ENCODE measurements around the gene ACAP3. TPM values are rescaled to one million over a fixed set of nuclear protein-coding genes. Genes with fewer than 3 reads are reported as not detected.

The ACAP3 gene
- total and polyA plus RNA-seq, 3 experiments from 2014 or later = 6.9 to 38.8 (median 36.4) TPM

DNA sequence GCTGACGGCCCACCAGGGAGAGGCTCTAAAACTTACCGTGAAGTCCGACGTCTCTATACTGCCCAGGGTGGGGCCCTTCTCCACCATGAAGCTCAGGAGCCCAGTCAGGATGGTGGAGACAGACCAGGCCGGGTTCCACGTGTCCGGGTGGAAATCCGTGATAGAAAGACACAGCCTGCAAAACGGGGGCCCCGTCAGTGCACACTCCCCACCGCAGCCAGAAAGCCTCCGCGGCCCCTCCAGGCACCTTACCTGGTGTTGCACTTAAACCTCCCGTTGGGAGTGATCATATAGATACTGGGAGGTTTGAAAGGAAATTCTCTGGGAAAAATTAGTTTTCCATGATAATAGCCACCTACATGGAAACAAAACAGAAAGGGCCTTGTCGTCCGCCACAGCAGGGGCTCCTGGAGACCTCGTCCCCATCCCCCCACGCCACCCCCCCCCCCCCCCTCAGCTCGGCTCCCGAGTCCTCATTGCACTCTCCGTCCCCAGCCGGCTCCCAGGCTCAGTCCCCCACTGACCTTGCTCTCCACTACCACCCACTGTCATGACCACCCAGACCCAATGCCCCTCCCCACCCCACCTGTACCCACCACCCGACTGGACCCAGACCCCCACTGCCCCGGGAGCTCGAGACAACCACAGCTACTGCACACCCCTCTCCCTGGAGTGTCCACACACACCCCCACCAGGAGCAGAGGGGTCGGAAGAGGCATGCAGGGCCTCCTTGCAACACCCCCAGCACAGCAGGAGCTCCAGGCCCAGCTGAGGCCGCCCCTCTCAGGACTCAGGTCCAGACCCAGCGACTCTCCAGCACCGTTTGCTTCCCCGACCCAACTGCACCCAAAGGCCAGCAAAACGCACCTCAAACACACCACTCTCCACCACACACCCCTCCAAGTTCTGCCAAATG, 50.5 kb downstream of the ACAP3 start:
- H3K4me1 Mint-ChIP-seq = peaks cover 6 to 16% (median 11%) of the 10 kb centered on the region in 3 donors
- no peak overlapping the region for H3K4me3 Mint-ChIP-seq
- Histone ChIP-seq H3K4me1 (ENCODE audit: insufficient read depth, low read length) (no peaks in the 10 kb centered on the region), H3K27me3 (ENCODE audit: insufficient read depth, low read length, poor library complexity, severe bottlenecking) (no peaks in the 10 kb centered on the region), H3K36me3 (ENCODE audit: insufficient read depth, low read length) (peaks cover 17% of the 10 kb centered on the region), H3K9me3 (ENCODE audit: low read length) (no peaks in the 10 kb centered on the region), H3K4me3 (ENCODE audit: low read length) (no peak overlapping the region), H3K27ac (ENCODE audit: low read depth, low read length) (no peak overlapping the region)
- H3K9me3 Mint-ChIP-seq = no peaks in the 10 kb centered on the region
- H3K36me3 Mint-ChIP-seq = peaks cover 0 to 70% (median 5%) of the 10 kb centered on the region in 3 donors
- no peak for DNase-seq
- no peak overlapping the region for H3K27ac Mint-ChIP-seq
- CTCF ChIA-PET = interaction anchor here (0.7 kb wide), 1 partner anchor 97 kb away, joined by 3 read pairs; no protein-coding TSS in a partner anchor
- POLR2A ChIA-PET = no interaction called here
- H3K27me3 Mint-ChIP-seq = no peaks in the 10 kb centered on the region

DNA sequence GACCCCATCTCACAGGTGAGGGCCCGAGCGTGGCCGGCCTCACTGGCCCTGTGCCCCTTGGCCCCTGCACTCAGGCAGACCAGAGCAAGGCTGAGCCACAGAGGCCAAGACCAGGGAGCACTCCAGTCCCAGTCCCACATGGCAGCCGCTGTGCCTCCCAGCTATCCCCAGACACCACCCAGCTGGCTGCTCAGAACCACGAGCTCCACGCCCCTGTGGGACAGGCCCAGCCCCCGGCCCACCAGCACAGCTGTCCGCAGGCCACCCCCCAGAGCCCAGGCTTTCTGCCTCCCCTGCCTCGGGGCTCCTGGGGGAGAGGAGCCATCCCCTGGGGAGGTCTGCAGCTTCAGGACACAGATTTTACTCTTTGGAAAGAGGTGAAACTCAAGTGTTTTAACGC, 52.1 kb downstream of the ACAP3 start:
- H3K27ac ChIP-seq (ENCODE audit: low read depth, low read length) = no peak overlapping the region
- H3K4me1 ChIP-seq (ENCODE audit: insufficient read depth, low read length) = peaks cover 9% of the 10 kb centered on the region
- no peak overlapping the region for H3K4me3 ChIP-seq (ENCODE audit: low read length)
- Mint-ChIP-seq H3K4me3 (no peak overlapping the region), H3K36me3 (peaks cover 0 to 59% (median 2%) of the 10 kb centered on the region in 3 donors), H3K4me1 (peaks cover 7 to 15% (median 8%) of the 10 kb centered on the region in 3 donors), H3K27ac (peak overlapping the region in 2 of 8 donors; percentile 14 to 66), H3K27me3 (no peaks in the 10 kb centered on the region), H3K9me3 (no peaks in the 10 kb centered on the region)
- POLR2A ChIA-PET = no interaction called here
- no peaks in the 10 kb centered on the region for H3K27me3 ChIP-seq (ENCODE audit: insufficient read depth, low read length, poor library complexity, severe bottlenecking)
- DNase-seq = no peak
- no peaks in the 10 kb centered on the region for H3K9me3 ChIP-seq (ENCODE audit: low read length)
- CTCF ChIA-PET = no interaction called here
- H3K36me3 ChIP-seq (ENCODE audit: insufficient read depth, low read length) = peaks cover 8% of the 10 kb centered on the region

DNA sequence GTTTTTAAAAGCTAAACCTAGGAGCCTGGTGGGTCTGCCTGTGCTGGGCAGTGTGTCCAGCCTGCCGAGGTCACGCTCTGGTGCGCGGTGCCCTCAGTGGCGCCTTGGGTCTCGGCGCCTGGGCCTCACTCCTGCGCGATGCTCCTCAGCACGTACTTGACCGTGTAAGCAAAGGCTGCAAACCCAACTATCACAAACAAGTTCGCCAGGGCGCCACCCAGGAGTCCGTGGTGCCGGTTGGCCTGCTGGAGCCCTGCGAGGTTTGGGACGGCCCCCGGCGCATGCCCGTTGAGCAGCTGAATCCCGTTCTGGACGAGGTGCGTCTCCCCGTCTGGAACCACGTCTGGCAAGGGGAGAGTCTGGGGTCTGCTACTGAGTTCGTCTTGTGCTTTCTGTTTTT, 52.7 kb downstream of the ACAP3 start:
- H3K36me3 ChIP-seq (ENCODE audit: insufficient read depth, low read length) = peaks cover 5% of the 10 kb centered on the region
- peaks cover 0 to 54% (median 2%) of the 10 kb centered on the region in 3 donors for H3K36me3 Mint-ChIP-seq
- peaks cover 13% of the 10 kb centered on the region for H3K4me1 ChIP-seq (ENCODE audit: insufficient read depth, low read length)
- no peaks in the 10 kb centered on the region for H3K9me3 ChIP-seq (ENCODE audit: low read length)
- H3K4me3 Mint-ChIP-seq = no peak overlapping the region
- H3K4me3 ChIP-seq (ENCODE audit: low read length) = no peak overlapping the region
- H3K27me3 ChIP-seq (ENCODE audit: insufficient read depth, low read length, poor library complexity, severe bottlenecking) = no peaks in the 10 kb centered on the region
- no peak overlapping the region for H3K27ac ChIP-seq (ENCODE audit: low read depth, low read length)
- ChIA-PET CTCF (interaction anchor here (0.9 kb wide), 1 partner anchor 120 kb away, joined by 3 read pairs; the partner anchor contains the start of gene AURKAIP1), POLR2A (no interaction called here)
- no peak for DNase-seq
- no peaks in the 10 kb centered on the region for H3K9me3 Mint-ChIP-seq
- no peak overlapping the region for H3K27ac Mint-ChIP-seq
- H3K4me1 Mint-ChIP-seq = peaks cover 8 to 16% (median 12%) of the 10 kb centered on the region in 3 donors
- no peaks in the 10 kb centered on the region for H3K27me3 Mint-ChIP-seq

DNA sequence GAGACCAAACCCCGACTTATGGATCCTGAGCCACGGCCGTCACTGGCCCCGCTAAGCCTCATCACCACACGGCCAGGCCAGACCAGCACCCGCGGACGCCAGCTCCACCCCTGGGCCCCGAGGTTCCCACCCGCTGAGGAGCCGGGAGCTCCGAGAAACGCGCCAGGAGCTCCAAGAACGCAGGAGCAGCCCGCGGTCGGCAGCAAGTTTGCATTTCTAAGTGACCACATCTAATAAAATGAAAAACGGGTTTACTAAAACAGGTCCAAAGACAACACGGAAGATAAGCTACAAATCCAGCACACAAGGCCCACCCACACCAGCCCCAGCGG, 53.1 kb downstream of the ACAP3 start:
- no peak for DNase-seq
- Mint-ChIP-seq H3K36me3 (peaks cover 0 to 50% (median 2%) of the 10 kb centered on the region in 3 donors), H3K27ac (no peak overlapping the region), H3K9me3 (no peaks in the 10 kb centered on the region), H3K4me3 (no peak overlapping the region), H3K4me1 (peaks cover 4 to 13% (median 13%) of the 10 kb centered on the region in 3 donors), H3K27me3 (no peaks in the 10 kb centered on the region)
- H3K27me3 ChIP-seq (ENCODE audit: insufficient read depth, low read length, poor library complexity, severe bottlenecking) = no peaks in the 10 kb centered on the region
- H3K27ac ChIP-seq (ENCODE audit: low read depth, low read length) = no peak overlapping the region
- no peaks in the 10 kb centered on the region for H3K9me3 ChIP-seq (ENCODE audit: low read length)
- ChIA-PET CTCF (interaction anchor here (0.9 kb wide), 1 partner anchor 121 kb away, joined by 3 read pairs; the partner anchor contains the start of gene AURKAIP1), POLR2A (no interaction called here)
- no peak overlapping the region for H3K4me3 ChIP-seq (ENCODE audit: low read length)
- peaks cover 13% of the 10 kb centered on the region for H3K4me1 ChIP-seq (ENCODE audit: insufficient read depth, low read length)
- H3K36me3 ChIP-seq (ENCODE audit: insufficient read depth, low read length) = peaks cover 5% of the 10 kb centered on the region

DNA sequence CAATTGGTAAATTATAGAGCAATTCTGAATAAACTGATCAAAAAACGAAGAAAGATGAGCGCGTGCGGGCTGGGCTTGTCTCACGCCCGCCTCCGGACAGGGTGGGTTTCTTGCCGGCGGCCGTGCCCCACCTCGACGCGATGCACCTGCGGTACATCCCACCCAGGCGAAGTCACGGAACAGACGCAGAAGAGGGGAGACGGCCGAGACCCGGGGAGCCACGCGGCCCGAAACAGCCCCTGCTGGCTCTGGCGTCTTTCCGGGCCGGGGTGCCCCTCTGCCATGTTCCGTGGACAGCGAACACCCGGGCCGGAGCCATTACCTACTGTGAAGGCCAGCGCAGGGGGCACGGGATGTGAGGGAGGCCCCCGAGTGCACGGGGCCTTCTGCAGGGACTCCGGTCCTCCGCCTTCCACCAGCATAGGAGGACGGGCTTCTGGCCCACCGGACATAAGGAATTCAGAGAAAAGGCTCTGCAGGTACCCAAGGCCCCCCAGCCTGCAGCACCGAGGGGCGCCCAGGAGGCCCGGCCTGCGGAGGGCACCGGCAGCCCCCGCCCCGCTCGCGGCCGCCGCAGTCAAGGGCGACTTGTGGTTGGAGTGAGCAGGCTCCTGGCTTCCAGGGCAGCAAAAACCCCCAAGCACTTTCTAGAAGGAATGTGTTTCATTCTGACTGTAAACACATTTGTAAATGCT, 53.6 kb downstream of the ACAP3 start:
- Histone ChIP-seq H3K4me3 (ENCODE audit: low read length) (no peak overlapping the region), H3K36me3 (ENCODE audit: insufficient read depth, low read length) (peaks cover 3% of the 10 kb centered on the region), H3K27ac (ENCODE audit: low read depth, low read length) (no peak overlapping the region), H3K27me3 (ENCODE audit: insufficient read depth, low read length, poor library complexity, severe bottlenecking) (no peaks in the 10 kb centered on the region), H3K4me1 (ENCODE audit: insufficient read depth, low read length) (peaks cover 13% of the 10 kb centered on the region), H3K9me3 (ENCODE audit: low read length) (no peaks in the 10 kb centered on the region)
- Mint-ChIP-seq H3K4me3 (no peak overlapping the region), H3K4me1 (peaks cover 3 to 14% (median 13%) of the 10 kb centered on the region in 3 donors), H3K27me3 (no peaks in the 10 kb centered on the region), H3K36me3 (peaks cover 0 to 45% (median 2%) of the 10 kb centered on the region in 3 donors), H3K27ac (no peak overlapping the region), H3K9me3 (no peaks in the 10 kb centered on the region)
- ChIA-PET POLR2A (no interaction called here), CTCF (no interaction called here)
- no peak for DNase-seq

DNA sequence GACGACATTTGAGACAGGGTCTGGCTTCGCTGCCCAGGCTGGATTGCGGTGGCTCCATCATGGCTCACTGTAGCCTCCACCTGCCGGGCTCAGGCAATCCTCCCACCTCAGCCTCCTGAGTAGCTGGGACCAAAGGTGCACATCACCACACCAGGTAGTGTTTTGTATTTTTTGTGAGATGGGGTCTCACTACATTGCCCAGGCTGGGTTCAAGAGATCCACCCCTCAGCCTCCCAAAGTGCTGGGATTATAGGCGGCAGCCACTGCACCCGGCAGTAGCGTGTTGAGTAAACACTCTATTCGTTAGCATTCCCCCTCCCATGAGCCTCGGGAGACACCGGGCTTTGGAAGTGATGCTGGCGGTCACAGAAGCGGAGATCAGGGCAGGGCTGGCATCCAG, 54.4 kb downstream of the ACAP3 start:
- Histone ChIP-seq H3K9me3 (ENCODE audit: low read length) (no peaks in the 10 kb centered on the region), H3K36me3 (ENCODE audit: insufficient read depth, low read length) (no peaks in the 10 kb centered on the region), H3K4me1 (ENCODE audit: insufficient read depth, low read length) (peaks cover 13% of the 10 kb centered on the region), H3K4me3 (ENCODE audit: low read length) (no peak overlapping the region), H3K27me3 (ENCODE audit: insufficient read depth, low read length, poor library complexity, severe bottlenecking) (no peaks in the 10 kb centered on the region), H3K27ac (ENCODE audit: low read depth, low read length) (no peak overlapping the region)
- Mint-ChIP-seq H3K9me3 (no peaks in the 10 kb centered on the region), H3K27ac (peak overlapping the region in 1 of 8 donors; percentile 14), H3K4me1 (peaks cover 3 to 14% (median 13%) of the 10 kb centered on the region in 3 donors), H3K27me3 (no peaks in the 10 kb centered on the region), H3K36me3 (peaks cover 0 to 41% (median 2%) of the 10 kb centered on the region in 3 donors), H3K4me3 (no peak overlapping the region)
- POLR2A ChIA-PET = no interaction called here
- no peak for DNase-seq
- CTCF ChIA-PET = no interaction called here

DNA sequence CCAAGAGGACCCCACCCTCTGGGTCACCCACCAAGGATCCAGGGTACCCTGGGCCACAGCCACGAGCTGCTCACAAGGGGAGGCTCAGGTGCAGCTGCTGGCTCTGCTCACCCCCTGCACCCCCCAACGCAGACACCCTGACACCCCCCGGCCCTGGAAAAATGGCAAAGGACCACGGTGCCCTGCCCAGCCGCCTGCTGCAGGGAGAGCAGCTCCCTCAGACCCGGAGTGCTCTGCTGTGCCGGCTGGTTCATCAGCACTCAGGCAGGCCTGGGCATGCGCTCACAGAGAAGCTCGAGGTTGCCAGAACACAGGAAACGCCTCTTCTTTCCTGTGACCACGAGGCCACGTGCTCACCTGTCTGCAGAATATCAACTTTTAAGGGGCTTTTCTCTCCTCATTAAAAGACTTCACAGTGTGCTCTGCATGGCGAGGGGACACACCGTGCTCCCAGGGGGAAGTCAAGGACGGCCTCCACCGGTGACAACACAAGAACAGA, 56.9 kb downstream of the ACAP3 start:
- H3K9me3 Mint-ChIP-seq = no peaks in the 10 kb centered on the region
- H3K36me3 Mint-ChIP-seq = peaks cover 0 to 28% (median 2%) of the 10 kb centered on the region in 3 donors
- peaks cover 3 to 14% (median 13%) of the 10 kb centered on the region in 3 donors for H3K4me1 Mint-ChIP-seq
- Histone ChIP-seq H3K4me1 (ENCODE audit: insufficient read depth, low read length) (peaks cover 13% of the 10 kb centered on the region), H3K4me3 (ENCODE audit: low read length) (peak overlapping the region; percentile 7), H3K9me3 (ENCODE audit: low read length) (no peaks in the 10 kb centered on the region), H3K27ac (ENCODE audit: low read depth, low read length) (no peak overlapping the region), H3K27me3 (ENCODE audit: insufficient read depth, low read length, poor library complexity, severe bottlenecking) (peaks cover 2% of the 10 kb centered on the region), H3K36me3 (ENCODE audit: insufficient read depth, low read length) (no peaks in the 10 kb centered on the region)
- H3K4me3 Mint-ChIP-seq = peak overlapping the region in 6 of 7 donors; percentile 0 to 69 (median 55)
- peak overlapping the region; percentile 50 to 97 (median 90) for H3K27ac Mint-ChIP-seq
- ChIA-PET POLR2A (no interaction called here), CTCF (interaction anchor here (1.0 to 1.2 kb wide), 4 partner anchors 23 to 128 kb away, joined by 3 to 6 read pairs (median 4); no protein-coding TSS in a partner anchor)
- no peaks in the 10 kb centered on the region for H3K27me3 Mint-ChIP-seq
- DNase-seq = peak in 4 of 5 donors; percentile 50 to 82 (median 66)

All from CD8-positive, alpha-beta memory T cell (primary cell).